ENCODE results near the gene TEKT3. TPM values are rescaled to one million over a fixed set of nuclear protein-coding genes. Genes with fewer than 3 reads are reported as not detected.

The TEKT3 gene
- total RNA-seq, 2 donors from 2014 or later: 0.38 to 3.9 TPM

DNA sequence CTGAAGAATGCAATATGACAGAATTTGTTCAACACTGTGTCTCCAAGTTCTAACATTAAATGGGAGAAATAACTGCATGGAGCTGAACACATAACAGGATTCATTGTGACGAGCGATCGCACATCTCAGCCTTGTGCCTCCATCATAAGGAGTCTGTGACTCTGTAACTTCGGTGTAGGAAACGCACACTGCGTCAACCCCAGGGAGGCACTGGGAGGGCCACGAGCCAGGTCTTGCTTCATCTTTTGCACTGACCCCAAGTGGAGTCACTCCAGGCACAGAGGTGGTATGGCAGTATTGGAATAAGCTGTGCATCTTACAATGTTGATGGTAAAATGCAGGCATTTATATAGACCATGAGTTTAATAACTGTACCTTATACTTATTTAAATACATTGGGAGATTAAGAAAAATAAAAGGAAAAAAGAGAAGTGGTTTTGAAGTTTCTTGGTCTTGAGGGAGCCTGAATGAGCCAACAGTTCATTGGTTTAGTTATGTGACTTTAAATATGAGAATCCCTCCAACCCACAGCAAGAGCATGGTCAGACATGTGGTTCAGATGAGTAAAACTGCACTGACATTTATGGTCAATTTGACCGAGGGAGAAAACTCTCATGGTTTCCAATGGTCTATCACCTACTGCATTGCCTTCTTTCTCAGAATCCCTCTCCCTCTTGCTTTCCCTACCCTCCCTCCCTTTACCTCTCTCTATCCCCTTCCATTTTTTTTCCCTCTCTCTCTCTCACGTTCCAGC lies 70.6 kb downstream of the TEKT3 start:
- DNase-seq (ENCODE audit: low spot score): no peak
- intact Hi-C loops (cut with DNase I): no loop called here

DNA sequence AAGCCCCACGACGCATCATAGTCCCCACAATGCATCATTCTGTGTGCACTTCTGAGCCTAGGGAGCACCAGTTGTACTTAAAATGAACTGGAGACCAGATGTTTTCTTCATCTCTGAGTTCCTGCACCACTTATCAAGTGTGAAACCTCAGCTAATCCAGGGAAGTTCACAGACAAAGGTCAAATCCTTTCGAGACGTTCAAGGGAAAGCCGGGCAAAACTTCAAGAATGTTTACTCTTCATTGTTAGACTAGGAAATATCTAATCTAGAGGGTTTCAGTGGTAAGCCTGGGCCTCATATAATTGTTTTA lies 71.7 kb downstream of the TEKT3 start:
- intact Hi-C loops (cut with DNase I): loop anchor here in 1 of 2 donors (10.0 kb wide), 1 partner anchor 125 kb away; no protein-coding TSS in a partner anchor
- DNase-seq (ENCODE audit: low spot score): no peak

DNA sequence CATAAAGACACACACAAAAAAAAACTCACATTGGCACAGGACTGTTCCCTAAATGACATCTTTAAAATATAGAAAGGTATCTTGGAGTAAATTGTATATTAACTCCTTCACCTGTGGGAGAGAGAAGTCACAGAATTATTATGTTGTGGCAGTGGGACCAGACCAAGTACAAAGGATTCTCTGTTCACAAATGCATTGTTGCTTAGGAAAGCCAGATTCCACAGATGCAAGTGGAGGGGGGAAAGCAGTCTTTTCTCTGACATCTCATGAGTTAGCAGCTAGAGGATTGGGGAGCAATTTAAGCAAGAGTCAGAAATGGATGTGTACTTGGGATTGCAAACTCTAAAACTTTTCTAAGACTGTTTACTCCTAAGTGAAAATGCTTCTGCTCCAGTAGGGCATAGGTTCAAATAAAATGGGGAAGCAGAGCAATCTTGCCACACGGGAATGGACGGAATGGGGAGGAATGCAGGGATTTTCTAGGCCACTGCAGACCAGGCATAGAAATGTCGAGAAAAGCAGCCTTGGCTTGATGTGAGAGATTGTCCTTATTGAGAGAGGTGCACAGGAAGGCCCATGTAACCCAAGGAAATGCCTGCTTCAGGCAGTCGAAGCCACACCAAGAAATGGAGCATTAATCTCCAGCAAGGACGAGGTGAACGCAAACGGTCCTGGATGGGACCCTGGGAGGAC lies 72.2 kb downstream of the TEKT3 start:
- no peak for DNase-seq (ENCODE audit: low spot score)
- intact Hi-C loops (cut with DNase I): loop anchor here in 1 of 2 donors (10.0 kb wide), 1 partner anchor 126 kb away; no protein-coding TSS in a partner anchor

DNA sequence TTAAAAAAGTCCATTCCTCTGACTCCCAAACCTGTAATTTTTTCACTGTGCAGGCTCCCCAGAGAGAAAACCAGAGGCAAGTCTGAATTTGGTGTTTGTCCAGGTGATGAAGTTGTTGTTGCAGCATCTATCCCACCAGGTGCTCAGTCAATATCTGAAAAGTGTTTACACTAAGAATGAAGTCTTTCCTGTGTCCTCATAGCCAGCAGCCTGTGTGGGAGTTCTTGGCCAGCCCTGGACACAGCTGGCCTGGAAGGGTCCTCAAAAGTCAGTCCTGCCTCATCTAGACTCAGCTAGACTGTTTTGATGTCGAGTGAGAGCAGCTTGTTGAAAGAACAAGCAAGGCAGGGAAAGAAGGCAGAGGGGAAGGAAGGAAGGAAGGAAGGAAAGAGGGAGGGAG lies 72.9 kb downstream of the TEKT3 start:
- intact Hi-C loops (cut with DNase I): loop anchor here in 1 of 2 donors (10.0 kb wide), 1 partner anchor 126 kb away; no protein-coding TSS in a partner anchor
- no peak for DNase-seq (ENCODE audit: low spot score)

DNA sequence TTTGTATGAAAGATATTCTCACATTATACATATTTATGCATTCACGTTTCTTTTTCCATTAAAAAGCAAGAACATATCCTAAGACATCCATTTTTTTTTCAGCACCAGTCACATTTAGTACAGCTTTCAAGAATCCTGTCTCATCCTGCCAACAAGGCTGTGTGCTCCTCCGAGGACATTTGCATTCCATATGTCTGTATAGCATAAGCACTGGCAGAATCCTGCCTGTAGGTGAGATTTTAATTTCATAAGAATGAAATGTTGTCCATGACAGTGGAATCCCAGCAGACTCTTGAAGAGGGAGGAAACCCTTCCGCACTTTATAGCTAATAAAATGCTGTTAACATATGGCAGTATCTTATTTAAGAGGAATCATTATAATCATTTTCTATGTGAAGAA lies 73.4 kb downstream of the TEKT3 start:
- DNase-seq (ENCODE audit: low spot score): no peak
- intact Hi-C loops (cut with DNase I): loop anchor here in 1 of 2 donors (10.0 kb wide), 1 partner anchor 127 kb away; no protein-coding TSS in a partner anchor

DNA sequence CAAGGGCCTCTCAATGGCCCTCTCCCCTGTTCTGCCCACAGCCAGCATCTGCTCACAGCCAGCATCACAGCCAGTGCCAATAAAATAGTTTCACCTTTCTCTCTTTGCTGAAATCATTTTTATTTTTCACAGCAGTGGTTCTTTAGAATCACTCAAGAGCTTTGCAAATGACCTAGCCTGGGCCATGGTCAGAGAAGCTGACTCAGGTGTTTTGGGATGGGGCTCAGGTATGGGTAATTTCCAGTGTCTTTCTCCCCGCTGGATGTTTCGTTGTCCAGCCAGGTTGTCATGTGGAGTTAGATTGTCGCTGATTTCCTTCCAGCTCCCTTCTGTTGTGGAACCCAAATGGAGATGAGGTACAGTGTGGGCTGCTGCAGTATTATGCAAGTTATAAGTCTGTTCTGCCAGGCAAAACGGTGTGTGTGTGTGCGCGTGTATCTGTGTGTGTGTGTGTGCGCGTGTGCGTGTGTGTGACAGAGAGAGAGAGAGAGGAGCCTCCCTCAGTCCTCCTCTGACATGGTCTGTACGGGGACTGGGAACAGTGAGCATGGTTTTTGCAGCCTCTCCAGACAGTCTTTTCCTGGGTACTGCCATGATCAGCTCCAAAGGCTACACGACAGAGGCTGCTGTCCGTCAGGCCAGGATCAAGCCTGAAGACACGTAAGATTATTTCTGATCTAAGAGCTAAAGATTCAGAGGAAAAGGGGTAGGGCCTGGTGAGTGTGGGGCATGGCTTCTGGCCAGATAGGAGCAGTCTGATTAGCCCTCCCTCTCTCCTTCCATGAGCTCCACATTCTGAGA lies 74.9 kb downstream of the TEKT3 start:
- DNase-seq (ENCODE audit: low spot score): no peak
- intact Hi-C loops (cut with DNase I): loop anchor here in 1 of 2 donors (10.0 kb wide), 1 partner anchor 128 kb away; no protein-coding TSS in a partner anchor

DNA sequence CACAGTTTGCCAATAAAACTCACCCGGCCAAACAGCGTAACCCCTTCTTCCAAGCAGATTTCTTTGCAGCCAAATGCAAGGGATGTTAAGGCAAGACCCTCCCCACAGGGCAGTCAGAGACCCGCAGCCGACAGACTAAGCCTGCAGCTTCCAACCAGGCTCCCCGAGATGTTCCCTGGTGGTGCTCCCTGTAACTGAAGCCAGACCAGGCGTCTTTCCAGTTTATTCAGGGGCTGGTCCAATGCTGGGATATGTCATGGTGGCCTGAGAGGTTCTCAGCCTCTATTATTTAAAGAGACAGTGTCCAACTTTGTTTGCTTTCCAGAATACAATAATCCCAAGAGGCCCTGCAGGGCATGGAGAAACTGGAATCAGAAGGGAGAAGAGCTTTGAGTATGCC lies 76.3 kb downstream of the TEKT3 start, which contains the start of gene PMP22:
PMP22 (minus strand) TSS at position 196 of the 400 bp plus-strand sequence. CDS start 4,599 bp downstream, outside the sequence.
- intact Hi-C loops (cut with DNase I): loop anchor here in 1 of 2 donors (10.0 kb wide), 1 partner anchor 130 kb away; no protein-coding TSS in a partner anchor

DNA sequence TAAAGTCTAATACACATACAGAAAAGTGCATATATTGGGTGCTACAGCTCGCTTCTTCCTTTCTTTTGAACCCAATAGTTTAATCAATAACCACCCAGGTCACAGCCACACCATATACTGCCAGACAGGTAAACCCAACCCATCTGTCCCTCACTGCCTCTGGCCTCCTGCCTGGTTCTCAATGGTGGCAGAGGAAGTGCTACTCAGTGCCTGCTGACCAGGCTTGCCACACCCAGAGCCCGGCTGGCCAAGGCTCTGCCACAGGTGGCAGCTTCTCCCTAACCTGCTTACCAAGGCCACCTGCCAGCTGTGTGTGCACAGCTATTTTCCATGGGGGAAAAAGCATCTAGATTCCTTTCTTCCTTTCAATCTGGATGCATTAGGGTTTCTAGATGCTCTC lies 76.9 kb downstream of the TEKT3 start:
- intact Hi-C loops (cut with DNase I): loop anchor here in 1 of 2 donors (5.0 to 10.0 kb wide), 2 partner anchors 130 to 193 kb away; no protein-coding TSS in a partner anchor
- DNase-seq (ENCODE audit: low spot score): no peak

More for the DNA sequence above, 76.3 kb downstream of the TEKT3 start, which contains the start of gene PMP22:
- DNase-seq (ENCODE audit: low spot score): no peak

DNA sequence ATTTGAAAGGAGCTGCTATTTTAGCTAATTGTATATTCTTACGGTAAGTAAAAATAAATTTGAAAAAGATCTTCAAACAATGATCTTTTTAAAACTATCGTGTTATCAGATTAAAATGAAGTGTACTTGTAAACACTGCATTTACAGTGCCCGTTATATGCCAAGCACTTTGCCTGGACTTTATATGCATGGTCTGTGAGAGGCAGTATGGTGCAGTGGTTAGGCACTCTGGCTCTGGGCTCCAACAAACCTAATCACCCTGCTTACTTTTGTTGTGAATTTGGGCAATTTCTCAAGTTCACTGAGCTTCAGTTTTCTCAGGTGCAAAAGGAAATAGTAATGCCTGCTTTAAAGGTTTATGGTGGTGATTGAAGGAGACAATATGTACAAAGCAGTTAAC lies 77.7 kb downstream of the TEKT3 start:
- intact Hi-C loops (cut with DNase I): loop anchor here in 1 of 2 donors (5.0 to 10.0 kb wide), 2 partner anchors 131 to 194 kb away; no protein-coding TSS in a partner anchor
- DNase-seq (ENCODE audit: low spot score): no peak

DNA sequence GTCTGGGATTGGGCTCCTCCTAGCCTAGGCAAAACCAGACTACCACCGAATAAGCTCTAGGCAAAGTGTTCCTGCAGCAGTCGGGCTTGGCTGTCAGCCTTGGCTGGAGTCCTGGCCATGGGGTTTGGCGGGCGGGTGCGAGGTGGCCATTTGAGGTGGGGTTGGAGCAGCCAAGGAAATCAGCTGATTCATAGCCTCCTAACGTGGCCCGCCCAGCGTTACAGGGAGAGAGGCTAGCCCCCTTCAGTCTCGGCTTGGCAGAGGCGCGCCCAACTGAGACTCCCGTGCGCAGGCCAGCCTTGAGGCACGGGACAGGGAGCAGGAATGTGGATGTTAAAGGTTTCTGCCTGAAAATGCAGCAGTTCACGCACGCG lies 78.2 kb downstream of the TEKT3 start:
- DNase-seq (ENCODE audit: low spot score): peak; percentile 98
- intact Hi-C loops (cut with DNase I): loop anchor here in 1 of 2 donors (5.0 to 10.0 kb wide), 2 partner anchors 132 to 194 kb away; no protein-coding TSS in a partner anchor

DNA sequence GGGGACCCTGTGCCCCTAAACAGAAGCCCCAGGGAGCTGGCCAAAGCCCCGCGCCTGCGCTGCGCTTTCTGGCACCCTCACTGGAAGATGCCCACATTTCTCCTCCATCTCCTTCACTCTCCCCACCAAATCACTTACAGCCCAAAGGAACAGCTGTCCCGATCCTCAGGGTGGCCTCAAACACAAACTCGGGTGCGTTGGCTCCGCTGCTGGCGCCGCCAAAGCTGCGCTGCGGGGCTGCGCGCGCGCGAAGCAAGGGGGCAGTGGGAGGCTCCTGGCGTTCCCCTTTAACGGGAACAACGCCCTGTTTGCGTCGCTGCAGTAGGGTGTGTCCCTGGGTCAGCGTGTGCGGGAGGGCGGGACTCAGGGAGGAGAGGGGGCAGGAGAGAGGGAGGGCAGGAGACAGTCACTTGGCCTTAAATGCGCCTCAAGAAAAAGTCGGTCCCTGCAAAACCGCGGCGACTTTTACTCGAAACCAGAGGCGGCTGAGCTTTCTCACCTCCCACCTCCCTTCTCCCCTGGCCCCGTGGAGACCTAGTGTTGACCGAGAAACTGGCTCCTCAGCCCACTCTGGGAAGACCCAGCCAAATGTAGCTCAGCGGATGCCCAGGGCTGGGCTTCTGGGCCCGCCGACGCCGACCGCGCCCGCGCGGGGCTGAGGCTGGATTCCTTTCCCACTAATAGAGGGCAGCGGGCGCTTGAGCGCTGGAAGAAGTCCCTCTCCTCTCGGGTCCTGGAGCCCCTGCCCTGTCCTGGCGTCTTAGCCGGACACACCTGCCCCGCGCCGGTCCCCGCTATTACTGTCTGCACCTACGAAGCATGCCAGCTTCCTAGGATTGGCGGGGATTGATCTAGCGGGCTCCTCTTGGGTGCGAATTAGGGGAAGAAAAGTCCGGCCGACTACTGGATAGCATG lies 78.8 kb downstream of the TEKT3 start:
- intact Hi-C loops (cut with DNase I): loop anchor here in 1 of 2 donors (5.0 to 10.0 kb wide), 2 partner anchors 132 to 195 kb away; no protein-coding TSS in a partner anchor
- peak; percentile 98 for DNase-seq (ENCODE audit: low spot score)

DNA sequence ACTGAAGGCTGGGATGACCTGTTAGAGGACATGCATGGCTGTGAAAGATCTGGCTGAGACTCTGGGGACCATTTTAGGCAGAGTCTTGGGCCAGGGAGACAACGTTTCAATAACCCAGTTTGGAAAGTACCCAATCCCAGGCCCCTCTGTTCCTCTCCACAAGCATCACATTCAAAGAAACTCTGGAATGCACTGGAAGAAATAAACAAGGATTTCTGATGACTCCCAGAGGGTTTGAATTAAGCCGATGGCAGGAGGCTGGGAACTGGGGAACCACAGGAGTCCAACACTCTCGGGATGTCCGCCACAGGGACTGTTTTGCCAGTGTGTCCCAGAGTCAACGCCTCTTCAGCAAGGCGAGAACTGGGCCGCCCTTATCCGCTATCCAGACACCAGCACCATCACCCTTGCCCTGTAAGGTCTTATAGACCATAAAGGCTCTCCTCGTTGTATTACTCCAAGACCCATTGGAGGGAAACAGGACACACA lies 79.6 kb downstream of the TEKT3 start:
- intact Hi-C loops (cut with DNase I): loop anchor here (2.0 to 10.0 kb wide), 3 partner anchors 133 to 241 kb away; no protein-coding TSS in a partner anchor
- DNase-seq (ENCODE audit: low spot score): no peak

DNA sequence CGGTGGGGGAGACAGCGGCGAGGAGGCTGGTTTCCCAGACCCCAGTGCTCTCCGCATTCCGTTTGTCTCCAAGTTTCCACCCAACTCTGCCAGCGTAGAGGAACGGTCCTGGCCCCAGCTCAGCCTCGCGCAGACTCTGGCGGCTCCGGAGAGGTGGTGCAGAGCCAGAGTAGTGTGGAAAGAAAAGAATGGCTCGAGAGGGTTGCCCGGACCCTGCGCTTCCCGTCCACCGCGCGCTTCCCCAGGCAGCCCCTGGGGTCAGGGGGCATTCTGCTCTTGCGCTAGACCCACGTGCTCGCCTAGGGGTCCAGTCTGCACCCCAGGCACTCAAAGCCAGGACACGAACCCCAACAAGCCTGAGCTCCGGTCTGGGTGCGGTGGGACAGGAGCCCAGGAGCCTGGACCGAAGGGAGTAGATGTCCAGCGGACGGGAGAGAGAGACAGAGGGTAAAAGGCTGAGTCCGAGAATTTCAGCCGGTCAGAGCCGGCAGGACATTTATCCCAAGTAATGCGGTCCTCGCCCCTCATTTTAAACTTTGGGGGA lies 80.1 kb downstream of the TEKT3 start:
- DNase-seq (ENCODE audit: low spot score): peak; percentile 89
- intact Hi-C loops (cut with DNase I): loop anchor here (2.0 to 10.0 kb wide), 3 partner anchors 133 to 241 kb away; no protein-coding TSS in a partner anchor

DNA sequence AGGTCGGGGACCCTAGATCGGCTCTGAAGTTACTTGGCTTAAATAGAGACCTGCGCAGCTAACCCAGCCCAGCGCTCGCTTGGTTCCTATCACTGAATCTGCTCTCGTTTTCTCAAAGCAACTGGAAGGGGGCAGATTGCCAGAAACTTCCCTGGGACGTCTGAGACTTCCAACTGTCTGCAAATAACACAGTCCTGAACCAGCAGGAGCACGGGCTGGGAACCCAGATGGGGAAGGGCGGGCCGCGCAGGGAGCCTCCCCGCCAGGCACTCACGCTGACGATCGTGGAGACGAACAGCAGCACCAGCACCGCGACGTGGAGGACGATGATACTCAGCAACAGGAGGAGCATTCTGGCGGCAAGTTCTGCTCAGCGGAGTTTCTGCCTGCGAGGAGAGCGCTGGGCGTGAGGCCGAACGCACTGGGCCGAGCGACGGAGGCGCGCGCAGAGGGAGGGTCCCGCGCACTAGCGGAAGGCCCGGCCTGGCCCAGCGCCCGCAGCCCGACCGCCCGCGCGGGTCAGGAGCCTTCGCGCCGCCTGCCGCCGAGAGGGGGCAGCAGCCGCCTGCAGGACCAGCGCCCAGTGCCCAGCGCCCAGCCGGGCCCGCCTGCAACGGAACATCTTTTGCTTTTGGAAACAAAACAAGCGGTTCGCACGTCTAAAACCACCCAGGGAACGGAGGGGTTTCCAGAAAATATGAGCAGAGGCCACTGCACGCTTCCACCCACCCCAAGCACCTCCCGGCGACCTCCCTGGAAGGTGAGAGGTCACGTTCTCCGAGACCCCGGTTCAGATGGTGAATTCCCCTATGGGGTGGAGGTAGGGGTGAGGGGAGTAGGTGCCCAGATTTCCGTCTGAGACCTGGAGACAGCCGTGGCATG lies 80.8 kb downstream of the TEKT3 start:
- intact Hi-C loops (cut with DNase I): loop anchor here (2.0 to 10.0 kb wide), 3 partner anchors 134 to 242 kb away; no protein-coding TSS in a partner anchor
- DNase-seq (ENCODE audit: low spot score): peak; percentile 97

DNA sequence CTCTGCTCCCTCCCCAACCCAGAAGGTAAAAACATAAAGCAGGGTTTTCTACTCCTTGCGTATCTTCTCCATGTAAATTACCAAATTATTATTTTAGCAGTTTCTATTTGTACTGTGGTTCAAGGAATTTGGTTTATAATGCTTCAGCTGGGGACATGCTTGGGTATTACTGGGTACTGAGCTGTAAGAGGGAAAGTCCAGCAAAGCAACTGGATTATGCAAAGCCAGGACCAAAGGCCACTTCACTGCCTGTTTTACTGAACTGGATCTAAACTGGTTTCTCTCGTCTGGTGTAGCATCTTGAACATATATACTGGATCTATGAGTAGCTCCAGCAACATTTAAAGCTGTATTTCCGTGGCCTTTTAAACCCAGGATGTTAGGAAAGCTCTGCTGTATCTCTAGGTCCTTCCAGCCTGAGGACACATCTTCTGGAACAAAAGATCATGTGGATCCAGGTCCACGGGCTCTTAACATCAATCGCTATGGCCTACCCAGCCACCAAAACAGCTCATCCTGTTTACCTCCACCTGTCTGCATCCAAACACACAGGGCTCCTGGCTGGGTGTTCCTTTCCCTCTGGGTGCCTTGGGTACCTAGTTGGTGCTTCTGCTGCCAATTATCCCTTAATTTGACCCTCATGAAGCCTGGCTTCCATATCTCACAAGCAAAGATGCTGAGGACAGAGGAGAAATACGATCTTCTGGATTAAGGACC lies 83.4 kb downstream of the TEKT3 start:
- no peak for DNase-seq (ENCODE audit: low spot score)
- intact Hi-C loops (cut with DNase I): no loop called here

DNA sequence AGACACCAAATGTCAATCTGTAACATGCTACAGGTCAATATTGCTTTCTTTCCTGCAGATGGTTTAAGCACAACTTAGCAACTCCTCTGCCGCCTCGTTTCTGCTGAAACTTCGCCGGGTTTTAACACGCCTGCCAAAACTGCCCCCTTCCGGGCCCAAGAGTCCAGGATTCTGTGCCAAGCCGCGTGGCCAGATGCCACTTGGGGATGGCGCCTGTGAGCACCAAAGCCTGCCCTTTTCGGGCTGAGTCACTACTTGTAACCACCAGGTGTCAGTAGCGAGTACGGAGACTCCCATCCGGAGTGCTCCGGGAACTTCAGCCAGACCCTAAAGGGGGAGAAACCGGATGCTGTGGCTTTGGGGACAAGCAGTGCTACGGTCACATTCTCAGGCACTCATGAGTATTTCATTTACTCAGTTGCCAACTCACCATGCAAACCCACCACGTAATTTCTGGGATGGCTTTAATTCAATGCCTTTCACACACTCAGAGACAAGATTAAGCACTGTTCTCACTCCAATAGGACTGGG lies 84.1 kb downstream of the TEKT3 start:
- DNase-seq (ENCODE audit: low spot score): peak; percentile 94
- intact Hi-C loops (cut with DNase I): no loop called here

Measured in posterior vena cava (tissue), 2 donors.